GM23338 (cell line): ENCODE data around the gene ERP27.

Experiments used
- CTCF ChIP-seq, 2 experiments: fragments of 200-600 bp in 1 of 2; sonication (generic) in 1 of 2; conservative IDR thresholded peaks; 2 replicates each; pipeline versions ENCODE4 v1.5.1 to v1.6.1; 2016 to 2017; ENCODE audit warnings: antibody characterized with exemption in 2 of 2, low read depth in 2 of 2, mild to moderate bottlenecking in 2 of 2, moderate library complexity in 1 of 2
- ETS1 ChIP-seq: IDR thresholded peaks from 2 replicates; pipeline ENCODE4 v1.6.1; 2016; ENCODE audit warnings: antibody characterized with exemption

- no peak for TF ChIP-seq CTCF (conservative IDR thresholded peaks at IDR 0.05; ENCODE audit: low read depth in 2 of 2)
- TF ChIP-seq ETS1: no peak
Observed at GRCh38 chr12:14950421-14950820, 12.1 kb upstream of the ERP27 start.
